H9 (cell line): ENCODE measurements around the gene SUPT3H. TPM values are rescaled to one million over a fixed set of nuclear protein-coding genes. Genes with fewer than 3 reads are reported as not detected.

Source experiments
- DNase-seq: peaks from one replicate; pipeline ENCODE4 v3.0.0-alpha.2; 2017
- H2AFZ ChIP-seq: one replicate; pipeline ENCODE4 v1.6.1; 2013; ENCODE audit warnings: mild to moderate bottlenecking, low read length, control low read depth, moderate library complexity
- H2AK5ac ChIP-seq: 2 replicates; pipeline ENCODE4 v1.6.1; 2013; ENCODE audit warnings: low read length, control low read depth, mixed read lengths; ENCODE audit not compliant: insufficient read length
- H2BK120ac ChIP-seq: one replicate; pipeline ENCODE4 v1.6.1; 2013; ENCODE audit warnings: low read depth, mild to moderate bottlenecking, low read length, control low read depth, inconsistent platforms; ENCODE audit not compliant: poor library complexity, severe bottlenecking
- H2BK12ac ChIP-seq: 2 replicates; pipeline ENCODE4 v1.6.1; 2013; ENCODE audit warnings: low read length, control low read depth, mixed read lengths, low read depth; ENCODE audit not compliant: insufficient read length
- H2BK15ac ChIP-seq: 2 replicates; pipeline ENCODE4 v1.6.1; 2013; ENCODE audit warnings: low read depth, low read length, control low read depth
- H2BK20ac ChIP-seq: one replicate; pipeline ENCODE4 v1.6.1; 2013; ENCODE audit warnings: low read depth, mild to moderate bottlenecking, low read length, control low read depth, inconsistent platforms; ENCODE audit not compliant: poor library complexity, severe bottlenecking
- H2BK5ac ChIP-seq: 2 replicates; pipeline ENCODE4 v1.6.1; 2013; ENCODE audit warnings: low read length, control low read depth, mixed read lengths; ENCODE audit not compliant: insufficient read length
- H3K14ac ChIP-seq: 2 replicates; pipeline ENCODE4 v1.6.1; 2013; ENCODE audit warnings: low read length, control low read depth; ENCODE audit not compliant: insufficient read depth
- H3K18ac ChIP-seq: 2 replicates; pipeline ENCODE4 v1.6.1; 2013; ENCODE audit warnings: low read depth, mild to moderate bottlenecking, mixed read lengths, low read length, control low read depth; ENCODE audit not compliant: insufficient read length
- H3K23ac ChIP-seq: 2 replicates; pipeline ENCODE4 v1.6.1; 2013; ENCODE audit warnings: low read length, control low read depth, mixed read lengths, low read depth; ENCODE audit not compliant: insufficient read length
- H3K23me2 ChIP-seq: 2 replicates; pipeline ENCODE4 v1.6.1; 2013; ENCODE audit warnings: low read depth, mild to moderate bottlenecking, mixed read lengths, low read length, control low read depth; ENCODE audit not compliant: insufficient read length, poor library complexity, severe bottlenecking
- H3K27ac ChIP-seq: 2 replicates; pipeline ENCODE4 v1.5.1; 2013; ENCODE audit warnings: low read length, control low read depth, mixed read lengths, low read depth; ENCODE audit not compliant: insufficient read length
- H3K27me3 ChIP-seq: 2 replicates; pipeline ENCODE4 v1.6.1; 2013; ENCODE audit warnings: low read length, control low read depth, inconsistent platforms; ENCODE audit not compliant: insufficient read depth
- H3K4ac ChIP-seq: 2 replicates; pipeline ENCODE4 v1.6.1; 2013; ENCODE audit warnings: low read depth, mild to moderate bottlenecking, control low read depth, inconsistent platforms, low read length, moderate library complexity
- H3K4me1 ChIP-seq: 2 replicates; pipeline ENCODE4 v1.6.1; 2013; ENCODE audit warnings: low read length, control low read depth, inconsistent platforms; ENCODE audit not compliant: insufficient read depth
- H3K4me2 ChIP-seq: 2 replicates; pipeline ENCODE4 v1.6.1; 2013; ENCODE audit warnings: low read length, control low read depth, mixed read lengths; ENCODE audit not compliant: insufficient read length, insufficient read depth
- H3K56ac ChIP-seq: 2 replicates; pipeline ENCODE4 v1.6.1; 2013; ENCODE audit warnings: low read depth, mild to moderate bottlenecking, mixed read lengths, low read length, control low read depth; ENCODE audit not compliant: insufficient read length
- H3K79me1 ChIP-seq: 2 replicates; pipeline ENCODE4 v1.6.1; 2013; ENCODE audit warnings: low read depth, mild to moderate bottlenecking, moderate library complexity, low read length, control low read depth, inconsistent platforms; ENCODE audit not compliant: insufficient read depth, poor library complexity, severe bottlenecking
- H3K79me2 ChIP-seq: 2 replicates; pipeline ENCODE4 v1.6.1; 2013; ENCODE audit warnings: low read length, control low read depth, inconsistent platforms; ENCODE audit not compliant: insufficient read depth
- H3K9ac ChIP-seq: 2 replicates; pipeline ENCODE4 v1.6.1; 2013; ENCODE audit warnings: low read length, control low read depth, mixed read lengths; ENCODE audit not compliant: insufficient read length; ENCODE audit errors: extremely low read depth
- H3K9me3 ChIP-seq: one replicate; pipeline ENCODE4 v1.6.1; 2013; ENCODE audit warnings: low read depth, low read length, inconsistent platforms; ENCODE audit not compliant: control insufficient read depth
- H3T11ph ChIP-seq: one replicate; pipeline ENCODE4 v1.6.1; 2013; ENCODE audit warnings: mild to moderate bottlenecking, low read length, control low read depth, inconsistent platforms
- H4K20me1 ChIP-seq: one replicate; pipeline ENCODE4 v1.6.1; 2013; ENCODE audit not compliant: control insufficient read depth, insufficient read length, insufficient read depth
- H4K5ac ChIP-seq: 2 replicates; pipeline ENCODE4 v1.6.1; 2013; ENCODE audit warnings: low read depth, mild to moderate bottlenecking, mixed read lengths, low read length, control low read depth; ENCODE audit not compliant: insufficient read length
- H4K8ac ChIP-seq: replicated peaks from 2 replicates; pipeline ENCODE4 v1.6.1; 2013; ENCODE audit warnings: low read length, control low read depth, mixed read lengths, low read depth; ENCODE audit not compliant: insufficient read length
- H4K91ac ChIP-seq: 2 replicates; pipeline ENCODE4 v1.6.1; 2013; ENCODE audit warnings: low read depth, mild to moderate bottlenecking, moderate library complexity, mixed read lengths, low read length, control low read depth; ENCODE audit not compliant: insufficient read length
- H3K27ac Mint-ChIP-seq, 3 experiments: 2 replicates in 2 of 3; 3 replicates in 1 of 3; pipeline ENCODE4 v1.8.0; 2020 to 2021; ENCODE audit warnings: mixed read lengths in 3 of 3, mild to moderate bottlenecking in 1 of 3, moderate library complexity in 1 of 3
- H3K27me3 Mint-ChIP-seq: 2 replicates; pipeline ENCODE4 v1.8.0; 2021; ENCODE audit warnings: low read depth, mild to moderate bottlenecking, moderate library complexity, mixed read lengths
- H3K36me3 Mint-ChIP-seq, 3 experiments: 2 replicates in 2 of 3; 3 replicates in 1 of 3; pipeline ENCODE4 v1.8.0; 2020 to 2021; ENCODE audit warnings: low read depth in 3 of 3, mixed read lengths in 3 of 3; ENCODE audit not compliant: insufficient read depth in 1 of 3
- H3K4me1 Mint-ChIP-seq, 2 experiments: 2 replicates each; pipeline ENCODE4 v1.8.0; 2020; ENCODE audit warnings: mixed read lengths in 2 of 2
- H3K4me3 Mint-ChIP-seq, 2 experiments: 2 replicates in 1 of 2; 3 replicates in 1 of 2; pipeline ENCODE4 v1.8.0; 2020 to 2021; ENCODE audit warnings: mild to moderate bottlenecking in 2 of 2, mixed read lengths in 2 of 2, moderate library complexity in 1 of 2
- H3K9me3 Mint-ChIP-seq, 2 experiments: 2 replicates in 1 of 2; 3 replicates in 1 of 2; pipeline ENCODE4 v1.8.0; 2020; ENCODE audit warnings: mild to moderate bottlenecking in 2 of 2, mixed read lengths in 2 of 2, moderate library complexity in 1 of 2
- CTCF ChIP-seq: fragments of 200-600 bp; sonication (generic); conservative IDR thresholded peaks from 3 replicates; pipeline ENCODE4 v1.8.0; 2021; ENCODE audit warnings: antibody characterized with exemption, mild to moderate bottlenecking
- WGBS: extraction: QIAGEN DNeasy Blood & Tissue Kit; methylation state at CpG from one replicate; pipeline ENCODE4 v1.1.7; 2013; ENCODE audit warnings: missing lambda C conversion rate, low lambda C conversion rate, mixed read lengths; ENCODE audit not compliant: insufficient read length; ENCODE audit errors: extremely low coverage; 5-methylcytosine and 5-hydroxymethylcytosine counted together
- total RNA-seq: library from RNA; stranded (reverse); gene quantifications from 2 replicates; pipeline ENCODE4 v1.2.1, GENCODE V29; 2021

SUPT3H gene
- total RNA-seq, 1 experiment from 2014 or later: 22.5 TPM

- no peak overlapping the region for H3K14ac ChIP-seq
- WGBS: no CpG with 5 or more reads among the region's 2 CpGs
- H4K20me1 ChIP-seq: no peaks in the 10 kb centered on the region
- H2BK15ac ChIP-seq: no peak overlapping the region
- H3K4me1 ChIP-seq: no peaks in the 10 kb centered on the region
- Mint-ChIP-seq H3K27me3 (no peaks in the 10 kb centered on the region; the same call in 1 of the 2 replicates), H3K4me1 (no peaks in the 10 kb centered on the region), H3K9me3 (peaks cover 29 to 36% of the 10 kb centered on the region in 2 experiments), H3K36me3 (peaks cover 23 to 37% (median 30%) of the 10 kb centered on the region in 3 experiments), H3K4me3 (no peak overlapping the region), H3K27ac (no peak overlapping the region)
- no peak overlapping the region for H3K23ac ChIP-seq
- no peak overlapping the region for H4K91ac ChIP-seq
- no peak overlapping the region for H3K4ac ChIP-seq
- H3K27me3 ChIP-seq: no peaks in the 10 kb centered on the region
- H3K4me2 ChIP-seq: no peak overlapping the region
- H3K79me1 ChIP-seq: no peaks in the 10 kb centered on the region
- no peak overlapping the region for H3K9ac ChIP-seq
- no peak overlapping the region for H4K5ac ChIP-seq
- H3T11ph ChIP-seq: no peak overlapping the region
- H2AK5ac ChIP-seq: no peak overlapping the region
- no peak for TF ChIP-seq CTCF
- no peak for DNase-seq
- H3K9me3 ChIP-seq: peaks cover 11% of the 10 kb centered on the region
- H3K18ac ChIP-seq: no peak overlapping the region
- H3K27ac ChIP-seq: no peak overlapping the region
- H2BK5ac ChIP-seq: no peak overlapping the region
- H4K8ac ChIP-seq: no peak overlapping the region
- no peak overlapping the region for H2BK12ac ChIP-seq
- H3K79me2 ChIP-seq: no peaks in the 10 kb centered on the region
- no peak overlapping the region for H2BK20ac ChIP-seq
- H3K56ac ChIP-seq: no peak overlapping the region
- H2AFZ ChIP-seq: no peak overlapping the region
- no peak overlapping the region for H2BK120ac ChIP-seq
- no peaks in the 10 kb centered on the region for H3K23me2 ChIP-seq
Observed at GRCh38 chr6:44974511-44974910, 403.2 kb downstream of the SUPT3H start.
